Panc1 (cell line): ENCODE results near the gene ONECUT3. TPM values are rescaled to one million over a fixed set of nuclear protein-coding genes. Genes with fewer than 3 reads are reported as not detected.

Experiments
- ATAC-seq: fragments of 200-7000 bp; cut with Tn5 transposase; 2 replicates; pipeline ENCODE4 v1.9.1; 2020; ENCODE audit warnings: mild to moderate bottlenecking, moderate library complexity
- BruUV-seq: library from RNA; stranded (reverse); fragments of 400-500 nt; replicated peaks from 2 replicates; lab custom pipeline; 2021; lab: Mats Ljungman, UMichigan
- CTCF ChIA-PET: fragments of 300-600 bp; sonication (Branson Sonifier 250); formaldehyde crosslinking; loops from one replicate; lab custom pipeline; 2022; ENCODE audit warnings: antibody characterized with exemption; lab: Charles Lee
- POLR2A ChIA-PET: fragments of 300-600 bp; sonication (Branson Sonifier 250); formaldehyde crosslinking; loops from one replicate; lab custom pipeline; 2022; ENCODE audit warnings: antibody characterized with exemption; lab: Charles Lee
- DNase-seq: peaks from one replicate; pipeline ENCODE4 v3.0.0-alpha.2; 2010; ENCODE audit warnings: low read depth, low spot score
- H3K27ac ChIP-seq: 2 replicates; pipeline ENCODE4 v1.5.1; 2011; ENCODE audit warnings: mild to moderate bottlenecking, low read length, inconsistent platforms
- H3K27me3 ChIP-seq: fragments of 200-500 bp; sonication (Bioruptor generic); 2 replicates; pipeline ENCODE4 v1.6.0; 2014; ENCODE audit warnings: low read length, inconsistent platforms; ENCODE audit not compliant: control insufficient read depth, insufficient read depth
- H3K36me3 ChIP-seq: fragments of 200-500 bp; sonication (Bioruptor generic); 2 replicates; pipeline ENCODE4 v1.5.1; 2014; ENCODE audit warnings: inconsistent platforms, mild to moderate bottlenecking, low read length, moderate library complexity; ENCODE audit not compliant: control insufficient read depth, insufficient read depth
- H3K4me1 ChIP-seq: 2 replicates; pipeline ENCODE4 v1.5.1; 2011; ENCODE audit warnings: inconsistent platforms, mild to moderate bottlenecking, low read length, moderate library complexity; ENCODE audit not compliant: control insufficient read depth, insufficient read depth
- H3K4me3 ChIP-seq, 2 experiments: 2 replicates each; pipeline ENCODE4 v1.5.1; 2011 to 2012; ENCODE audit warnings: low read depth in 2 of 2, low read length in 2 of 2, mild to moderate bottlenecking in 2 of 2, inconsistent platforms in 1 of 2, moderate library complexity in 1 of 2
- H3K9me3 ChIP-seq: fragments of 200-500 bp; sonication (Bioruptor generic); 2 replicates; pipeline ENCODE4 v1.5.1; 2014; ENCODE audit warnings: low read depth, mild to moderate bottlenecking, inconsistent platforms, low read length, moderate library complexity; ENCODE audit not compliant: control insufficient read depth, insufficient read depth
- POLR2AphosphoS5 ChIP-seq: IDR thresholded peaks from 2 replicates; pipeline ENCODE4 v1.6.1; 2012; ENCODE audit warnings: mild to moderate bottlenecking, low read depth, low read length, moderate library complexity
- REST ChIP-seq, 2 experiments: IDR thresholded peaks; 2 replicates each; pipeline ENCODE4 v1.6.1; 2011 to 2012; ENCODE audit warnings: low read depth in 2 of 2, control low read depth in 1 of 2, low read length in 1 of 2, mild to moderate bottlenecking in 1 of 2, moderate library complexity in 1 of 2; ENCODE audit not compliant: insufficient read depth in 1 of 2
- SIN3A ChIP-seq: IDR thresholded peaks from 2 replicates; pipeline ENCODE4 v1.6.1; 2012; ENCODE audit warnings: low read depth, mild to moderate bottlenecking, low read length, moderate library complexity, borderline replicate concordance; ENCODE audit not compliant: insufficient read depth
- TCF7L2 ChIP-seq: IDR thresholded peaks from 2 replicates; pipeline ENCODE4 v1.6.1; 2011; ENCODE audit warnings: mild to moderate bottlenecking, low read depth, low read length, inconsistent platforms
- in situ Hi-C: cut with HindIII; loops from 2 replicates; pipeline ENCODE4 v1.10.0; 2016; ENCODE audit warnings: low sequenced_read_pairs, low pct_unique_long_range_greater_than_20kb
- intact Hi-C: fragments of 100-400 bp; cut with micrococcal nuclease; formaldehyde crosslinking; loops from one replicate; pipeline ENCODE4 v1.10.0; 2022; ENCODE audit not compliant: unreplicated experiment
- total RNA-seq: library from RNA; stranded (reverse); gene quantifications from one replicate; pipeline ENCODE4 v1.2.1, GENCODE V29; 2021; ENCODE audit not compliant: unreplicated experiment
- TF ChIP-seq, protein P1 (sequence below): fragments of 450-650 bp; IDR thresholded peaks from 2 replicates; pipeline ENCODE4 v1.5.1; 2017; ENCODE audit warnings: mild to moderate bottlenecking

Gene ONECUT3
- total RNA-seq, 1 experiment from 2014 or later = 16.5 TPM

DNA sequence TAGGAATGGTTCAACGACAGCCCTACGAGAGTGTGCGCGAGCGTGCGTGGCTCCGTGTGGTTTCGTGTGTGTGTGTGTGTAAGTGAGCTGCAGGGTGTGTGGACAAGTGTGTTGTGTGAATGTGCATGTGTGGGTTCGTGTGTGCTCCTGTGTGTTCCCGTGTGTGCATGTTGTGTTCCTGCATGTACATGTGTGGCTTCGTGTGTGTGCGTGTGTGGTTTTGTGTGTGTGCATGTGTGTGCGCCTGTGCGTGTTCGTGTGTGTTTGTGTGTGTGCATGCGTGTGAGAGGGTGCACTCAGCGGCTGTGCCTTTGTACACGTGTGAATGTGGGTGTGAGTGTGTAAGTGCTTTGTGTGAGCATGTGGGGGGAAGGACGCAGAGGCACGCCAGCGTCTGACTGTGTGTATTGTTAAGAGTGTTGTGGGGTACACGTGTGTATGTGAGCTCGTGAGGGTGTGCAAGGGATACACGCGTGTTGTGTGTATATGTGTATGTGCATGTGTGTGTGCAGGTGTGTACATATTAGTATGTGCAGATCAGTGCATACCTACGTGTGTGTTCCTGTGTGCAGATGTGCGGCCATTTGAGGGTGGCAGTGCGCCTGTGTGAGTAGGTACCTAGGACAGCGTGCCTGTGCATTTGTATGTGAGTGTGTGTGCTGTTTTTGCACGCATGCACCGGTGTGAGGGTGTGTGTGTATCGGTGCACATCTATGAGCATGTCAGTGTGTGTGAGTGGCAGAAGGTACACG, 24.3 kb upstream of the ONECUT3 start:
- ATAC-seq (no peak), DNase-seq (no peak)
- no peaks in the 10 kb centered on the region for H3K36me3 ChIP-seq
- ChIA-PET POLR2A (no interaction called here), CTCF (no interaction called here)
- BruUV-seq = no TSS peak
- no peak overlapping the region for H3K27ac ChIP-seq
- H3K4me1 ChIP-seq = peaks cover 3% of the 10 kb centered on the region; the same call in 1 of the 2 replicates
- in situ Hi-C loops = no loop called here
- no peaks in the 10 kb centered on the region for H3K27me3 ChIP-seq
- no peak overlapping the region for H3K4me3 ChIP-seq
- H3K9me3 ChIP-seq = no peaks in the 10 kb centered on the region
- intact Hi-C loops = no loop called here
- TF ChIP-seq SIN3A = no peak
- TF ChIP-seq REST (IDR thresholded peaks at IDR 0.05; ENCODE audit: insufficient read depth in 1 of 2, low read depth in 2 of 2, low read length in 1 of 2) = 0 out of 4 replicates have a peak, but pooled peaks of 1 of the 2 experiments have one; percentile 58
- TF ChIP-seq POLR2AphosphoS5 = no peak
- TF ChIP-seq, protein P1, sequence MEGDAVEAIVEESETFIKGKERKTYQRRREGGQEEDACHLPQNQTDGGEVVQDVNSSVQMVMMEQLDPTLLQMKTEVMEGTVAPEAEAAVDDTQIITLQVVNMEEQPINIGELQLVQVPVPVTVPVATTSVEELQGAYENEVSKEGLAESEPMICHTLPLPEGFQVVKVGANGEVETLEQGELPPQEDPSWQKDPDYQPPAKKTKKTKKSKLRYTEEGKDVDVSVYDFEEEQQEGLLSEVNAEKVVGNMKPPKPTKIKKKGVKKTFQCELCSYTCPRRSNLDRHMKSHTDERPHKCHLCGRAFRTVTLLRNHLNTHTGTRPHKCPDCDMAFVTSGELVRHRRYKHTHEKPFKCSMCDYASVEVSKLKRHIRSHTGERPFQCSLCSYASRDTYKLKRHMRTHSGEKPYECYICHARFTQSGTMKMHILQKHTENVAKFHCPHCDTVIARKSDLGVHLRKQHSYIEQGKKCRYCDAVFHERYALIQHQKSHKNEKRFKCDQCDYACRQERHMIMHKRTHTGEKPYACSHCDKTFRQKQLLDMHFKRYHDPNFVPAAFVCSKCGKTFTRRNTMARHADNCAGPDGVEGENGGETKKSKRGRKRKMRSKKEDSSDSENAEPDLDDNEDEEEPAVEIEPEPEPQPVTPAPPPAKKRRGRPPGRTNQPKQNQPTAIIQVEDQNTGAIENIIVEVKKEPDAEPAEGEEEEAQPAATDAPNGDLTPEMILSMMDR = no peak

- H3K9me3 ChIP-seq = no peaks in the 10 kb centered on the region
- H3K27ac ChIP-seq = no peak overlapping the region
- ChIA-PET POLR2A (no interaction called here), CTCF (no interaction called here)
- BruUV-seq = no TSS peak
- in situ Hi-C loops = no loop called here
- DNase-seq (no peak), ATAC-seq (no peak)
- intact Hi-C loops = no loop called here
- H3K36me3 ChIP-seq = no peaks in the 10 kb centered on the region
- TF ChIP-seq REST (IDR thresholded peaks at IDR 0.05; ENCODE audit: insufficient read depth in 1 of 2, low read depth in 2 of 2, low read length in 1 of 2) = no peak
- no peak for TF ChIP-seq POLR2AphosphoS5
- TF ChIP-seq SIN3A = no peak
- no peak for TF ChIP-seq TCF7L2
- TF ChIP-seq, protein P1 = no peak
- peaks cover 3% of the 10 kb centered on the region; the same call in 1 of the 2 replicates for H3K4me1 ChIP-seq
- H3K27me3 ChIP-seq = no peaks in the 10 kb centered on the region
- no peak overlapping the region for H3K4me3 ChIP-seq
Measured at GRCh38 chr19:1729568-1729925, 23.8 kb upstream of the ONECUT3 start.
